ENCODE data around the gene KIF3B. TPM values are rescaled to one million over a fixed set of nuclear protein-coding genes. Genes with fewer than 3 reads are reported as not detected.

Gene KIF3B
- polyA plus RNA-seq, 4 donors: 16.2 to 62.0 (median 26.5) TPM

DNA sequence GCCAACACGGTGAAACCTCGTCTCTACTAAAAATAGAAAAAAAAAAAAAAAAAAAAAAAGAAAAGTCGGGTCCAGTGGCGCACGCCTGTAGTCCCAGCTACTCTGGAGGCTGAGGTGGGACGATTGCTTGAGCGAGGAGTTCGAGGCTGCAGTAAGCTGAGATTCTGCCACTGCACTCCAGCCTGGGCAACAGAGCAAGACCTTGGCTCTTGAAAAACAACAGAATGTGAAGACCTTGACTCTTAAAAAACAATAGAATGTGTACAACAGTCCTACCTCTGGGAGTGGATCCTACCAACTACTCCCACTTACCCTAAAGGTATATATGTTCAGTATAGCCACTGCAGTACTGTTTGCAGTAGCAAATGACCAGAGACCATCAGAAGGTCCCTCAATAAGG, 15.1 kb downstream of the KIF3B start:
- FAIRE-seq: no peak
- Histone ChIP-seq H3K9me3 (ENCODE audit: control insufficient read depth in 2 of 2, insufficient read depth in 1 of 2, low read depth in 1 of 2, low read length in 1 of 2) (no peaks in the 10 kb centered on the region), H3K27ac (ENCODE audit: low read depth in 1 of 3, low read length in 2 of 3) (no peak overlapping the region), H3K4me1 (ENCODE audit: control insufficient read depth in 3 of 3, insufficient read depth in 2 of 3, low read depth in 1 of 3, low read length in 2 of 3) (peaks cover 2 to 19% (median 2%) of the 10 kb centered on the region in 3 donors), H3K4me3 (ENCODE audit: low read depth in 1 of 3, low read length in 3 of 3) (no peak overlapping the region), H3K27me3 (ENCODE audit: control insufficient read depth in 3 of 3, insufficient read depth in 3 of 3, low read length in 3 of 3) (no peaks in the 10 kb centered on the region), H3K36me3 (ENCODE audit: control insufficient read depth in 3 of 3, insufficient read depth in 2 of 3, low read depth in 1 of 3, low read length in 3 of 3) (peaks cover 0 to 24% (median 0%) of the 10 kb centered on the region in 3 donors)
- no peak for DNase-seq
- 92 to 98% (median 97%) methylated on average over 6 to 8 of the region's 8 CpGs for WGBS, 3 donors

DNA sequence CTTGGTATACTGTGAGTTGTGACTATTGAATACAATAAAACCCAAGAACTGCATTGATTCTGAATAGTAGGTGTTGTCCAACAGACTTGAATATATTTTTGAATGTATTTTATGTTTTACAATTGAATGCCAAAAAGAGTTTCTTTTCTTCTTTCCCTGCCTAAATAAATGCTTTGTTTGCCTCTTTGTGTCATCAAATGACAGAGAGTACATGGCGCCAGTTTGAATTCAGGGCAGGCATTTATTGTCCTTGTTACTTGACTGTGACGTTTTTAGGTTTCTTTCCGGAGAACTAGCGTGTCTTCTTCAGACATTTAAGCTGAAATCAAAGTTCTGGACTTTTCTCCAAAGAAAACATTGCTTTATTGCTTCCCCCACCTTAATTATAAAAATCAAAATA, 16.6 kb downstream of the KIF3B start:
- Histone ChIP-seq H3K36me3 (ENCODE audit: control insufficient read depth in 3 of 3, insufficient read depth in 2 of 3, low read depth in 1 of 3, low read length in 3 of 3) (peaks cover 0 to 18% (median 0%) of the 10 kb centered on the region in 3 donors), H3K9me3 (ENCODE audit: control insufficient read depth in 2 of 2, insufficient read depth in 1 of 2, low read depth in 1 of 2, low read length in 1 of 2) (no peaks in the 10 kb centered on the region), H3K27ac (ENCODE audit: low read depth in 1 of 3, low read length in 2 of 3) (no peak overlapping the region), H3K4me3 (ENCODE audit: low read depth in 1 of 3, low read length in 3 of 3) (no peak overlapping the region), H3K4me1 (ENCODE audit: control insufficient read depth in 3 of 3, insufficient read depth in 2 of 3, low read depth in 1 of 3, low read length in 2 of 3) (peaks cover 0 to 12% (median 5%) of the 10 kb centered on the region in 3 donors), H3K27me3 (ENCODE audit: control insufficient read depth in 3 of 3, insufficient read depth in 3 of 3, low read length in 3 of 3) (no peaks in the 10 kb centered on the region)
- no peak for FAIRE-seq
- WGBS, 3 donors: 62 to 84% (median 72%) methylated on average over 4 of the region's 4 CpGs
- DNase-seq: no peak

DNA sequence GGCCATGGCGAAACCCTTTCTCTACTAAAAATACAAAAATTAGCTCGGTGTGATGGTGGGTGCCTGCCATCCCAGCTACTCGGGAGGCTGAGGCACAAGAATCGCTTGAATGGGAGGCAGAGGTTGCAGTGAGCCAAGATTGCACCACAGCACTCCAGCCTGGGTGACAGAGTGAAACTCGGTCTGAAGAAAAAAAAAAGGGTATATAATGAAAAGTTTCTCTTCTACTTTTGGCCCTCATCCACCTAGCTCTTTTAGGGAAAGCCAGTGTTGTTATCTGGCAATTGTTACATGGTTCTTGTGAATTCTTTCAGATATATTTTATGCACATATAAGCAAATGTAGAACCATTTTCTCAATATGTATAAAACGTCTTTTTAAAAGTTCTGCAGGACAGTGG, 19.0 kb downstream of the KIF3B start:
- DNase-seq: no peak
- H3K27me3 ChIP-seq (ENCODE audit: control insufficient read depth in 3 of 3, insufficient read depth in 3 of 3, low read length in 3 of 3): no peaks in the 10 kb centered on the region

DNA sequence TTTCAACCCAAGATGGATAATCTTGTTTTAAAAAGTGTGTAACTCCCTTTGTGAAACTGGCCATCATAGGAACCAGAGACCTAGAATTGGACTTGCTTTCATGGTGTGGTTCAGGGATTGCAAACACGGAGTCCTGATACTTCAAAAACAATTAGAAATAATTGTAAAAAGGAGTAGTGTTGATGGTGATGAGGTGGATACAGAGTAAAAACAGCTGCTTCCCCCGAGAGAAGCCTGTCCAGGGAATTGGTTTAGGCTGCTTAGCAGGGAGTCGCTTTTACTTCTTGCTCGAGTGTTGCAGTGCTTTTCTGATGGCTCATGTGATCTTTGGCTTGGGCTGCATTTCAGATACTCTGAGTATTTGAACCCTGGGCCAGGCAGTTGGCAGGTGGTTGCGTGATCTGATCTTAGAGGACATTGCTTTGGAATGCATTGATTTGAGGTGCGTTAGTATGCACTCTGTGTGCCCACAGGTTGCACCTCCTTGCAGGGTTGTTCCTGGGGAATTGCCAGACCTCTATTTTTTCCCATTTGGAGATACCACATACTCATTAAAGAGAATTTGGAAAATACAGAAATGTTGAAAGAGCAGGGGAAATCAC, 19.5 kb downstream of the KIF3B start:
- no peak for FAIRE-seq

More for the DNA sequence above, 19.0 kb downstream of the KIF3B start:
- H3K27ac ChIP-seq (ENCODE audit: low read depth in 1 of 3, low read length in 2 of 3): no peak overlapping the region
- no peak overlapping the region for H3K4me3 ChIP-seq (ENCODE audit: low read depth in 1 of 3, low read length in 3 of 3)
- FAIRE-seq: no peak
- H3K4me1 ChIP-seq (ENCODE audit: control insufficient read depth in 3 of 3, insufficient read depth in 2 of 3, low read depth in 1 of 3, low read length in 2 of 3): peaks cover 0 to 3% (median 0%) of the 10 kb centered on the region in 3 donors
- H3K9me3 ChIP-seq (ENCODE audit: control insufficient read depth in 2 of 2, insufficient read depth in 1 of 2, low read depth in 1 of 2, low read length in 1 of 2): no peaks in the 10 kb centered on the region
- 58 to 67% (median 59%) methylated on average over 6 of the region's 6 CpGs for WGBS, 3 donors
- peaks cover 0 to 20% (median 0%) of the 10 kb centered on the region in 3 donors for H3K36me3 ChIP-seq (ENCODE audit: control insufficient read depth in 3 of 3, insufficient read depth in 2 of 3, low read depth in 1 of 3, low read length in 3 of 3)

DNA sequence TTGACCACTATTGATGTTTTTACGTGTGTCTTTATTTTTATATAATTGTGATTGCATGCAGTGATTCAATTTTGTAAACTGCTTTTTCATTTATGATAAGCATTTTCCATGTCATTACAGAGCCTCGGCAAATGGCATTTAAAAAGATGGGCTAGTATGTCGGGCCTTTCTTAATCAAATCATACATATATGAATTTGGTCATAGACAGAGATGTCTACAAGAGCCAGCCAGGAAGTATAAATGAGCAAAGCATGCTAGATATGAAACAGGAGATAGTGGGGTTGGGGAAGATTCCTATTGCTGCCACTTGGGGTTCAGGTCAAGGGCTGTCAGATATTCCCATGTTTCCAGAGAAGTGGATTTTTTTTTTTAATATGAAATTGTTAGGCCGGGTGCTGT, 20.0 kb downstream of the KIF3B start:
- WGBS, 3 donors: 69 to 82% (median 71%) methylated on average over 4 of the region's 4 CpGs
- no peak overlapping the region for H3K4me3 ChIP-seq (ENCODE audit: low read depth in 1 of 3, low read length in 3 of 3)
- no peaks in the 10 kb centered on the region for H3K9me3 ChIP-seq (ENCODE audit: control insufficient read depth in 2 of 2, insufficient read depth in 1 of 2, low read depth in 1 of 2, low read length in 1 of 2)
- H3K27me3 ChIP-seq (ENCODE audit: control insufficient read depth in 3 of 3, insufficient read depth in 3 of 3, low read length in 3 of 3): no peaks in the 10 kb centered on the region
- no peak for FAIRE-seq
- H3K27ac ChIP-seq (ENCODE audit: low read depth in 1 of 3, low read length in 2 of 3): no peak overlapping the region
- peaks cover 0 to 11% (median 0%) of the 10 kb centered on the region in 3 donors for H3K36me3 ChIP-seq (ENCODE audit: control insufficient read depth in 3 of 3, insufficient read depth in 2 of 3, low read depth in 1 of 3, low read length in 3 of 3)
- peaks cover 0 to 3% (median 2%) of the 10 kb centered on the region in 3 donors for H3K4me1 ChIP-seq (ENCODE audit: control insufficient read depth in 3 of 3, insufficient read depth in 2 of 3, low read depth in 1 of 3, low read length in 2 of 3)
- no peak for DNase-seq

More for the DNA sequence above, 19.5 kb downstream of the KIF3B start:
- peaks cover 0 to 17% (median 0%) of the 10 kb centered on the region in 3 donors for H3K36me3 ChIP-seq (ENCODE audit: control insufficient read depth in 3 of 3, insufficient read depth in 2 of 3, low read depth in 1 of 3, low read length in 3 of 3)
- H3K9me3 ChIP-seq (ENCODE audit: control insufficient read depth in 2 of 2, insufficient read depth in 1 of 2, low read depth in 1 of 2, low read length in 1 of 2): no peaks in the 10 kb centered on the region
- H3K27ac ChIP-seq (ENCODE audit: low read depth in 1 of 3, low read length in 2 of 3): no peak overlapping the region
- WGBS, 3 donors: 31 to 68% (median 42%) methylated on average over 6 of the region's 6 CpGs
- H3K4me3 ChIP-seq (ENCODE audit: low read depth in 1 of 3, low read length in 3 of 3): no peak overlapping the region
- H3K4me1 ChIP-seq (ENCODE audit: control insufficient read depth in 3 of 3, insufficient read depth in 2 of 3, low read depth in 1 of 3, low read length in 2 of 3): peaks cover 0 to 3% (median 0%) of the 10 kb centered on the region in 3 donors
- no peaks in the 10 kb centered on the region for H3K27me3 ChIP-seq (ENCODE audit: control insufficient read depth in 3 of 3, insufficient read depth in 3 of 3, low read length in 3 of 3)
- DNase-seq: no peak

DNA sequence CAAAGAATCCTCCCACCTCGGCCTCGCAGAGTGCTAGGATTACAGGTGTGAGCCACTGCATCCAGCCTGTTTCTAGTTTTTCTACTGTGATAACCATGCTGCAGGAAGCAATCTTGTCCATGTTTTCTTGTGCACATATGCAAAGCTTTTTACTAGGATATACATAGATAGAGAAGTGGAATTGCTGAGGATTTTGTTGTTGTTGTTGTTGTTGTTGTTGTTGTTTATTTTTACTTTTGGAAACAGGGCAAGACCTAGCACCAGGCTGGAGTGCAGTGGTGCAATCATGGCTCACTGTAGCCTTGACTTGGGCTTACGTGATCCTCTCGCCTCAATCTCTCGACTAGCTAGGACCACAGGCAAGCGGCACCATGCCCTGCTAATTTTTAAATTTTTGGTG, 23.2 kb downstream of the KIF3B start:
- FAIRE-seq: no peak
- H3K27me3 ChIP-seq (ENCODE audit: control insufficient read depth in 3 of 3, insufficient read depth in 3 of 3, low read length in 3 of 3): no peaks in the 10 kb centered on the region
- peaks cover 0 to 3% (median 0%) of the 10 kb centered on the region in 3 donors for H3K36me3 ChIP-seq (ENCODE audit: control insufficient read depth in 3 of 3, insufficient read depth in 2 of 3, low read depth in 1 of 3, low read length in 3 of 3)
- H3K27ac ChIP-seq (ENCODE audit: low read depth in 1 of 3, low read length in 2 of 3): no peak overlapping the region
- WGBS, 3 donors: 95% methylated on average over 6 of the region's 6 CpGs
- peaks cover 0 to 5% (median 3%) of the 10 kb centered on the region in 3 donors for H3K4me1 ChIP-seq (ENCODE audit: control insufficient read depth in 3 of 3, insufficient read depth in 2 of 3, low read depth in 1 of 3, low read length in 2 of 3)
- DNase-seq: no peak
- no peaks in the 10 kb centered on the region for H3K9me3 ChIP-seq (ENCODE audit: control insufficient read depth in 2 of 2, insufficient read depth in 1 of 2, low read depth in 1 of 2, low read length in 1 of 2)
- H3K4me3 ChIP-seq (ENCODE audit: low read depth in 1 of 3, low read length in 3 of 3): no peak overlapping the region

DNA sequence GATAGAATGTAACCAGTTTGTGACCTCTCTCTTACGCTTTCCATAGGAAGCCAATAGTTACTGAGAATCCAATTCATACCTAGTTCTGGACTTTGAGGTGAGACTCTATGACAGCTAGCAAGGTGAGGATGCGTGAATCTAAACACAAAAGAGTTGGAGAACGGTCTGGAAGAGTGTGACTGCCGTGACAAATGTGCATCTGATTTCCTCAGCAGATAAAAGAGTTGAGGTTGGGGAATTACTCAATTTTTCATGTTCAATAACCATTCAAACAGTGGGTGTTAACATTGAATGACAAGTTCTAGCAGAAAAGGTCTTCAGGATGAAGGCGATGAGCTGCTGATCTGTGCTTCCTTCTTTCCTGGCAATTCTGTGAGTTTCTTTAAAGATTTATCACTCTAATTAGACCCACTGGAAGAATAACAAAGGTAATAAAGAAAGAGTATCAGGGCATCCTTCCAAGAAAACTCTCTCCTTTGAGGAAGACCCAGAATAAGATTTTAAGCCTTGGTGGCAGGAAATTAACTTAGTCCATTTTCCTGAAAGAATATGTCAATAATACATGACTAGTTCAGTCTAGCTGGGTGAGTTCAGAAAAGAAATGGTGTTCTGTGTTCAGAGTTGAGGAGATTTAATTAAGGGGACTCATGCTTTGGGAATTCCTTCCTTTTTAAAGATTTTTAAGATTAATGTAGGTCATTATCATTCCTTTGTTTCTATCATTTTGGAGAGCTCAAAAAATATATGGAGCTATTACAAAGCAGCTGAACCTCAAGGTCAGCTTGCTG, 24.5 kb downstream of the KIF3B start:
- no peak for FAIRE-seq
- Histone ChIP-seq H3K27ac (ENCODE audit: low read depth in 1 of 3, low read length in 2 of 3) (no peak overlapping the region), H3K4me1 (ENCODE audit: control insufficient read depth in 3 of 3, insufficient read depth in 2 of 3, low read depth in 1 of 3, low read length in 2 of 3) (peaks cover 0 to 5% (median 3%) of the 10 kb centered on the region in 3 donors), H3K4me3 (ENCODE audit: low read depth in 1 of 3, low read length in 3 of 3) (no peak overlapping the region), H3K9me3 (ENCODE audit: control insufficient read depth in 2 of 2, insufficient read depth in 1 of 2, low read depth in 1 of 2, low read length in 1 of 2) (no peaks in the 10 kb centered on the region), H3K36me3 (ENCODE audit: control insufficient read depth in 3 of 3, insufficient read depth in 2 of 3, low read depth in 1 of 3, low read length in 3 of 3) (peaks cover 0 to 7% (median 0%) of the 10 kb centered on the region in 3 donors), H3K27me3 (ENCODE audit: control insufficient read depth in 3 of 3, insufficient read depth in 3 of 3, low read length in 3 of 3) (no peaks in the 10 kb centered on the region)
- no peak for DNase-seq
- 83 to 87% (median 84%) methylated on average over 5 of the region's 5 CpGs for WGBS, 3 donors

DNA sequence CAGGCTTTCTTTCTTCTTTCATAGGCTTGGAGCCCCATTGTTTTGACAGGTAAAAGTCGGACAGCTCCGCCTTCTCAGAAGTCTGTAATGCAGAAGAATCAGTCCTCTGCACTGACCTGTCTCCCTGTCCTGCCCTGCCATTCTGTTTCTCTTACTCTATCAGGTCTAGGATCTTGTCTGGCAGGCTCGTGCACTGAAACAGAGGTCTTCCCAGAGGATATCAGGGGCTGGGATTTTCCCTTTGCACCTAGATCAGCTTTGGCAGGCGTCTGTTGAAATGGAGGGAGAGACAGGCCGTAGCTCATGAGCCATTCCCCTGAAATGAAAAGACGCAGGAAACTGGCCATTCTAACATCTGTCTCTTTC, 25.0 kb downstream of the KIF3B start:
- Histone ChIP-seq H3K4me1 (ENCODE audit: control insufficient read depth in 3 of 3, insufficient read depth in 2 of 3, low read depth in 1 of 3, low read length in 2 of 3) (peaks cover 0 to 5% (median 3%) of the 10 kb centered on the region in 3 donors), H3K27me3 (ENCODE audit: control insufficient read depth in 3 of 3, insufficient read depth in 3 of 3, low read length in 3 of 3) (no peaks in the 10 kb centered on the region), H3K36me3 (ENCODE audit: control insufficient read depth in 3 of 3, insufficient read depth in 2 of 3, low read depth in 1 of 3, low read length in 3 of 3) (peaks cover 0 to 8% (median 0%) of the 10 kb centered on the region in 3 donors), H3K27ac (ENCODE audit: low read depth in 1 of 3, low read length in 2 of 3) (no peak overlapping the region), H3K9me3 (ENCODE audit: control insufficient read depth in 2 of 2, insufficient read depth in 1 of 2, low read depth in 1 of 2, low read length in 1 of 2) (no peaks in the 10 kb centered on the region), H3K4me3 (ENCODE audit: low read depth in 1 of 3, low read length in 3 of 3) (no peak overlapping the region)
- DNase-seq (no peak), FAIRE-seq (no peak)
- WGBS, 3 donors: 68 to 81% (median 73%) methylated on average over 6 of the region's 6 CpGs

Data from small intestine (tissue), 7 donors.